Stimulated activated CD4-positive, alpha-beta T cell treated with anti-CD3 and anti-CD28 coated beads, Interleukin-1b, Interleukin-23, amount 100 ng/mL, for 4 hours (primary cell): ENCODE measurements around the gene DYRK1B.
A peak's percentile ranks its signal among the peaks of the same experiment; 100 is the strongest.
"Not testable (repeated sequence)": the region's sequence is repeated elsewhere in the genome, so short reads cannot be mapped to it uniquely, and the experiment has no call there.

Source experiments
- DNase-seq, 2 donors: peaks; one replicate each; pipeline ENCODE4 v3.0.0-alpha.2; 2020; ENCODE audit warnings: low read depth in 2 of 2

Gene DYRK1B

GRCh38 chr19:39810424-39810823 lies 23.5 kb downstream of the DYRK1B start:
- DNase-seq = no peak

- DNase-seq = no peak
Observed at GRCh38 chr19:39809368-39809767, 24.6 kb downstream of the DYRK1B start.

- not testable (repeated sequence) for DNase-seq
Observed at GRCh38 chr19:39808688-39809087, 25.3 kb downstream of the DYRK1B start.

GRCh38 chr19:39807846-39808364 lies 26.1 kb downstream of the DYRK1B start:
- DNase-seq = no peak

GRCh38 chr19:39805104-39805503 lies 28.9 kb downstream of the DYRK1B start:
- DNase-seq = no peak

- no peak for DNase-seq
Observed at GRCh38 chr19:39802958-39803357, 31.0 kb downstream of the DYRK1B start.

- no peak for DNase-seq
Observed at GRCh38 chr19:39797083-39797482, 36.9 kb downstream of the DYRK1B start.

GRCh38 chr19:39796000-39796498 lies 37.9 kb downstream of the DYRK1B start:
- DNase-seq = no peak

GRCh38 chr19:39795001-39795400 lies 39.0 kb downstream of the DYRK1B start:
- DNase-seq = no peak

- DNase-seq = peak; percentile 61 to 68
Observed at GRCh38 chr19:39792999-39793546, 40.9 kb downstream of the DYRK1B start.

GRCh38 chr19:39788244-39788643 lies 45.7 kb downstream of the DYRK1B start:
- no peak for DNase-seq

GRCh38 chr19:39780894-39781293 lies 53.1 kb downstream of the DYRK1B start:
- no peak for DNase-seq

GRCh38 chr19:39778763-39779162 lies 55.2 kb downstream of the DYRK1B start, which contains the start of gene LEUTX:
LEUTX (plus strand) TSS chr19:39778854; CDS start chr19:39778921, 67 bp downstream.
- no peak for DNase-seq
